ENCODE data around the gene LYZL2. TPM values are rescaled to one million over a fixed set of nuclear protein-coding genes. Genes with fewer than 3 reads are reported as not detected.

The LYZL2 gene
- total RNA-seq, 8 experiments from 2014 or later = not detected

DNA sequence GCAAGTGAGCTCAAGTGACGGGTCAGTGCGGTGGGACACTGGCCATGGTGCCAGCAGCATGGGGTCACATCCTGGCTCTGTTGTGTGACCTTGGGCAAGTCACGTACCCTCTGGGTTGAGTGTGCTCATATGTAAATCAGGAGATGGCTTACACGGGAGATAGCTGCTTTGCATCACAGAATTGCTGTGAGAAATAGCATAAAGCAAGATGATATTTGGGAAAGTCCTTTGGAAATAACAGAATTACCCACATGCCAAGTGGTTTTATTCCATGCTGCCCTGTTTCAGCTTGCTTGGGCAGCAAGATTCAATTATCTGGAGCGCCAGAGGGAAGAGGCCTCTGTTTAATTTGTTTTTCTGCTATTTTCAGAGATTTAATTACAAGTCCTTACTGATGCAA lies 48.9 kb downstream of the LYZL2 start:
- 57 to 100% (median 93%) methylated on average over 1 to 5 of the region's 5 CpGs; no CpG with 5 or more reads in 3 of the 10 experiments for WGBS, 10 experiments
- no peak for ATAC-seq (replicated peaks in 6 of 8)
- in situ Hi-C loops (cut with MboI; ENCODE audit: low pct_unique_long_range_greater_than_20kb in 2 of 9, low sequenced_read_pairs in 9 of 9, unreplicated experiment in 9 of 9) = loop anchor here in 6 of 9 experiments (10.0 to 25.0 kb wide), 3 partner anchors 168 to 568 kb away; no protein-coding TSS in a partner anchor
- H3K4me1 ChIP-seq (replicated peaks in 1 of 2) = peaks cover 18 to 19% of the 10 kb centered on the region in 2 donors
- no peak overlapping the region for H3K4me3 ChIP-seq
- no peak overlapping the region for H3K27ac ChIP-seq

DNA sequence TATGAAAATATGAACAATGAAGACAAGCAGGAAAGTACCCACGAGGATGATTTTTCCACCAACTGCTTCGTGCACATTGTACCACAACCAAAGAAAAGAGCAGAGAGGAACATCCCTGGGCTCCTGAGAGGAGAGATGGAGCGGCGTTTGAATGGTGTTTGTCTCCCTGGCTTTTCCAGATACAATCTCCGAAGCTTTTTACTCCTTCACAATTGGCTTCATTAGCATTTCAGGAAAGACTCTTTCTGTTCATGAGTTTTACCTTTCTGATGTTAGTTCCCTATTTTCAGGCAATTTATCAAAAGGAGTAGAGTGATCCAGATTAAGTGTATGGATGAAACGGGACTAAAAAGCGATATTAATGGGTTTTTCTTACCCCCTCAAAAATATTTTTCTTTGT lies 49.3 kb downstream of the LYZL2 start:
- no peak overlapping the region for H3K27ac ChIP-seq
- no peak overlapping the region for H3K4me3 ChIP-seq
- no peak for ATAC-seq (replicated peaks in 6 of 8)
- H3K4me1 ChIP-seq (replicated peaks in 1 of 2) = peaks cover 18 to 19% of the 10 kb centered on the region in 2 donors
- 60 to 100% (median 74%) methylated on average over 1 to 7 of the region's 7 CpGs; no CpG with 5 or more reads in 1 of the 10 experiments for WGBS, 10 experiments
- in situ Hi-C loops (cut with MboI; ENCODE audit: low pct_unique_long_range_greater_than_20kb in 2 of 9, low sequenced_read_pairs in 9 of 9, unreplicated experiment in 9 of 9) = loop anchor here in 6 of 9 experiments (10.0 to 25.0 kb wide), 3 partner anchors 168 to 568 kb away; no protein-coding TSS in a partner anchor

DNA sequence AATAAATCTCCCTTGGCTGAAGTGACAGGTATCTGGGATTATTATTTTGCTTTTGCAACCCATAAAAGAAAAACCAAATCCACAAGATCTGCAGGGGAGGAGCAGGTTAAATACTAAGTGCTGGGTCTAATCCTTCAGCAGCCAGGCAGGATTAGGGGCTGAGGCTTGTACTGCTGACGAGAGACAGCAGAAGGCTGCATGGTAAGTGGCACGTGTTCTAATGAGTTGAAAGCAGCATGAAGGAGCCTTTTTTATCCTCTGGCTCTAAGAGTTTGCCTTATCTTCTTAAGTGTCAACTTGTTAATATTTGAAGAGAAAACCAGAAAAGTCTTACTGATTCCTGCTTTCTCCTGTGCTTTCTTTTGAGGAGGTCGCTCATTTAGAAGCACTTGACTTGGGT lies 50.0 kb downstream of the LYZL2 start:
- Histone ChIP-seq H3K27ac (no peak overlapping the region), H3K4me1 (replicated peaks in 1 of 2) (peaks cover 18 to 19% of the 10 kb centered on the region in 2 donors), H3K4me3 (no peak overlapping the region)
- peak in 6 of 8 experiments; percentile 8 to 65 (median 46) for ATAC-seq (replicated peaks in 6 of 8)
- in situ Hi-C loops (cut with MboI; ENCODE audit: low pct_unique_long_range_greater_than_20kb in 2 of 9, low sequenced_read_pairs in 9 of 9, unreplicated experiment in 9 of 9) = loop anchor here in 5 of 9 experiments (25.0 kb wide), 2 partner anchors 167 to 567 kb away; no protein-coding TSS in a partner anchor
- WGBS, 10 experiments = 20 to 92% (median 65%) methylated on average over 1 to 3 of the region's 3 CpGs; no CpG with 5 or more reads in 2 of the 10 experiments

DNA sequence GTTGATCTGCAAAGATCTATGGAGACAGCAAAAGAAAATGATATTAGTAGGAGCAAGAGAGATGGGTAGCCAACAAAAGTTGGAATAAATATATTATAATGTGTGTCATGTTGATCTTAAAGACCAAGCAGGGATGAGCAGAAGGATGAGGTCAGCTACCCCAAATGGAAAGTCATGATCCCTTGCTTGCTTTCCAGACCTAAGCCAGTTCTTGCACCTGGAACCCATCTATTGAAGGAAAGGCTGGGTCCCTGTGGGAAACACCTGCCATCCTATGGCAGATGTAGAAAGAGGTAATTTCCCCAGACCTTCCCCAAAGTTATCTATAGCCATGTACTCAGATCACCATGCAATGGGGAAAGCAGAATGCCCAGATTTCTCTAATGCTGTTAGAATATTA lies 52.5 kb downstream of the LYZL2 start:
- no peak for ATAC-seq (replicated peaks in 6 of 8)

DNA sequence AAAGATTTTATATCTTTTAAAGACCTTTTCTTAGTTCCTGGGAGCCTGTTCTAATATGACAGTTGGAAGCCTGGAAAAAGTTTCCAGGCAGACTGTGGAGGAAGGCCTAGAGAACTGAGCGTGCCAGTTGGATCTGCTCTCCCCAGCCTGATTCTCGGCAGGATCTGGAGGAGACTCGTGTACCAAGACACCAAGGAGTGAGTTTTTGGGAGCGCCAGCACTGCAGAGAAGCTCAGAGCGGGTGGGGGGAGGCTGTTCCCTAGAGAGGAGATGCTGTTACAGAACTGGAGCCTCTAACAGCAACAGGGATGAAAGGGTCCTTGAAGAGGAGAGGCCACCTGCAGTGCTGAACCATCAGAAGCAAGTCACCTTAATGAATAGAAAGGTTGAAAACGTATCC lies 52.9 kb downstream of the LYZL2 start:
- H3K4me1 ChIP-seq (replicated peaks in 1 of 2) = peaks cover 18 to 19% of the 10 kb centered on the region in 2 donors
- WGBS, 10 experiments = 11 to 95% (median 75%) methylated on average over 1 to 6 of the region's 6 CpGs
- in situ Hi-C loops (cut with MboI; ENCODE audit: low pct_unique_long_range_greater_than_20kb in 2 of 9, low sequenced_read_pairs in 9 of 9, unreplicated experiment in 9 of 9) = loop anchor here in 5 of 9 experiments (25.0 kb wide), 2 partner anchors 164 to 564 kb away; no protein-coding TSS in a partner anchor
- no peak for ATAC-seq (replicated peaks in 6 of 8)
- H3K4me3 ChIP-seq = no peak overlapping the region
- H3K27ac ChIP-seq = no peak overlapping the region

More for the DNA sequence above, 52.5 kb downstream of the LYZL2 start:
- Histone ChIP-seq H3K4me3 (no peak overlapping the region), H3K4me1 (replicated peaks in 1 of 2) (peaks cover 18 to 19% of the 10 kb centered on the region in 2 donors), H3K27ac (no peak overlapping the region)
- in situ Hi-C loops (cut with MboI; ENCODE audit: low pct_unique_long_range_greater_than_20kb in 2 of 9, low sequenced_read_pairs in 9 of 9, unreplicated experiment in 9 of 9) = loop anchor here in 5 of 9 experiments (25.0 kb wide), 2 partner anchors 165 to 565 kb away; no protein-coding TSS in a partner anchor

DNA sequence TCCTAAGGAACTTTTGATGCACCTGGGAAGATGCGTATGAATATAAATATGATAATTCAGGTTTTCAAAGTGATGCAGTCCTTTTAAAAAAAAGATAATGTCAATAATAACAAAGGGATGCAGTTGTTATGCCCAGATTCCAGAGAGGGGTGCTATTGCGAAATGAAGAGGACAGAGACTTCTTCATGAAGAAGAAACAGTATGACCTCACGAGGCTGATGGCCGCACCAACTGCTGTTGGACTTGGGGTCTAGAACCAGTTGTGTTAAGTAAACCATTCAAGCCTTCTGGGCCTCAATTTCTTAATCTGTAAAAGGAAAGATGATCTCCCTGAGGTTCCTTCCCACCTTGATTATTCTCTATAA lies 55.1 kb downstream of the LYZL2 start:
- Histone ChIP-seq H3K4me1 (replicated peaks in 1 of 2) (peaks cover 9 to 11% of the 10 kb centered on the region in 2 donors), H3K4me3 (no peak overlapping the region), H3K27ac (no peak overlapping the region)
- in situ Hi-C loops (cut with MboI; ENCODE audit: low pct_unique_long_range_greater_than_20kb in 2 of 9, low sequenced_read_pairs in 9 of 9, unreplicated experiment in 9 of 9) = no loop called here
- no peak for ATAC-seq (replicated peaks in 6 of 8)
- WGBS, 10 experiments = 67 to 97% (median 90%) methylated on average over 1 to 4 of the region's 4 CpGs; no CpG with 5 or more reads in 3 of the 10 experiments

DNA sequence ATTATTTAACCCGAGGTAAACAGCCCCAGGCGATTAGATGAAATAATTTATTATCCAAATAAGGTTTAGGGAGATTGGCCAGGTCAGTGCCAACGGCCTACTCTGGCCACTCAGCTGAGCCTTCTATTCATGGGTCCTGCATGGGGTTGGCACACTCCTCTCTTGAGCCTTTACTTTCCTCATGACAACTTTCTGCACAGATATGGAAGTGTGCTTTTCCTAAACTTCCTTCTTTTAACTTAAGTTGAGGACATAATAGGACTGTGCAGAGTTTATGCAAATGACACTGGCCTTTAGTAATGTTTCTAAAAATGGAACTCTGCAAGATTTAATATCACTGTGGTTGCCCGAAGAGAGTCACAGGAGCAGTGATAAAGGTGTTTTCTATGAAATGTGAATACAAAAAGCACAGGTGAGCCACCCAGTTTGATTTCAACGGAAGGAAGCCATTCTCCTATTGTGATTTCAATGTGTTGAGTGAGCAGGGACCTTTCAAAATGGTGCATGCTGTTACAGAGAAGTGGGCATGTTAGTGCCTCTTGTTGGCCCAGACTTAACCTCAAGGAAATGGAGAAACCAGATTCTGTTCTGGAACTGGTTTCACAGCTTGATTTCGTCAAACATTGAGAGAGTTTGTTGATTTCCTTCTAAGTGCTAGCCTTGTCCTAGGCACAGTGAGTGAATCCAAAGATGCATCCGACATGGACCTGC lies 55.7 kb downstream of the LYZL2 start:
- ATAC-seq (replicated peaks in 6 of 8) = no peak
- 41 to 81% (median 71%) methylated on average over 2 to 7 of the region's 7 CpGs; no CpG with 5 or more reads in 1 of the 10 experiments for WGBS, 10 experiments
- in situ Hi-C loops (cut with MboI; ENCODE audit: low pct_unique_long_range_greater_than_20kb in 2 of 9, low sequenced_read_pairs in 9 of 9, unreplicated experiment in 9 of 9) = no loop called here

DNA sequence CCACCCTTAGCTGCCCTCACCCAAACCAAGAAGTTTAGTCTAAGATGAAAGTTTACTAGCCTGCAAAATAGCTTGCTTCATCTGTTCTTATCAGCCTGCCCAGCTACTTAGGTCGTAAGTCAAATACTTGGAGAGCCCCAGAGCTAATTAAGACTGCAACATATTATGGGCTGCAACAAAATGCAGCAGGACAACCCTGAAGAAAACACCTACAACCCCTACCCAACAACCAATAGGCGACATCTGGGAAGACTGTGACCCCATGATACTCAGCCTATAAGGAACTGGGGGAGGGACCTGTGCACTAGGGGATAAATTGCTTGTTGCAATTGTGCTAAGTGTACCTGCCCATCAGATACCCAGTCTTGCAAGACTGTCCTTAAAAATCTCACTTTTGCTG lies 64.1 kb downstream of the LYZL2 start:
- Histone ChIP-seq H3K4me1 (replicated peaks in 1 of 2) (no peaks in the 10 kb centered on the region), H3K27ac (no peak overlapping the region), H3K4me3 (no peak overlapping the region)
- ATAC-seq (replicated peaks in 6 of 8) = no peak
- in situ Hi-C loops (cut with MboI; ENCODE audit: low pct_unique_long_range_greater_than_20kb in 2 of 9, low sequenced_read_pairs in 9 of 9, unreplicated experiment in 9 of 9) = no loop called here
- 11 to 75% (median 37%) methylated on average over 1 to 2 of the region's 2 CpGs; no CpG with 5 or more reads in 4 of the 10 experiments for WGBS, 10 experiments

More for the DNA sequence above, 55.7 kb downstream of the LYZL2 start:
- Histone ChIP-seq H3K27ac (no peak overlapping the region), H3K4me3 (no peak overlapping the region), H3K4me1 (replicated peaks in 1 of 2) (peaks cover 4 to 6% of the 10 kb centered on the region in 2 donors)

DNA sequence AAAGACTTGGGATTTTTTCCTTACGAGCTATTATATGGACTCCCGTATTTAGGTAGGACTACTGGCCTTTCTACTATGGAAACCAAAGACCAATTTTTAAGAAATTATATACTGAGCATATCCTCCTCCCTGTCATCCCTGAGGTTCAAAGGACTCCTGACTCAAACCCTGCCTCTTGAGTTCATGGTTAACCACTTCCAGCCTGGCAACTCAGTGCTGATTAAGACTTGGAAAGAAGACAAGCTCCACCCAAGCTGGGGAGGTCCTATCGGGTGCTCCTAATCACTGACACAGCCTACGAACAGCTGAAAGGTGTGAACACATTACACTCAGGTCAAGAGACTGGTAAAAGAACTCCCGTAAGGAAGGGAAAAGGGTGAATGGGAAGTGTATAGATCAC lies 66.8 kb downstream of the LYZL2 start:
- H3K4me3 ChIP-seq = no peak overlapping the region
- H3K27ac ChIP-seq = no peak overlapping the region
- in situ Hi-C loops (cut with MboI; ENCODE audit: low pct_unique_long_range_greater_than_20kb in 2 of 9, low sequenced_read_pairs in 9 of 9, unreplicated experiment in 9 of 9) = no loop called here
- H3K4me1 ChIP-seq (replicated peaks in 1 of 2) = peaks cover 4 to 7% of the 10 kb centered on the region in 2 donors
- WGBS, 10 experiments = 71 to 100% (median 96%) methylated on average over 1 to 4 of the region's 5 CpGs; no CpG with 5 or more reads in 3 of the 10 experiments
- no peak for ATAC-seq (replicated peaks in 6 of 8)

Other genes with a start within 250 kb of the LYZL2 start
- 10 to 100 TPM in 2 of 8 experiments, 1 to 10 TPM in 6; 3.9 to 22.3 (median 6.8) TPM for gene MAP3K8, start 195.6 kb downstream of the LYZL2 start, total RNA-seq

Measured in motor neuron (in vitro differentiated cells).